Stimulated activated naive CD8-positive, alpha-beta T cell treated with anti-CD3 and anti-CD28 coated beads, Interleukin-15, Interleukin-2, amounts not matched to agents 100 ng/mL and 50 ng/mL, for 24 hours (primary cell): ENCODE measurements around the gene ZNF532.

Source experiments
- H3K27ac Mint-ChIP-seq: one replicate; pipeline ENCODE4 v1.8.0; 2021; ENCODE audit warnings: mild to moderate bottlenecking, mixed read lengths
- H3K27me3 Mint-ChIP-seq: one replicate; pipeline ENCODE4 v1.8.0; 2021; ENCODE audit warnings: mixed read lengths
- H3K36me3 Mint-ChIP-seq: one replicate; pipeline ENCODE4 v1.8.0; 2021; ENCODE audit warnings: low read depth, mixed read lengths
- H3K4me1 Mint-ChIP-seq: one replicate; pipeline ENCODE4 v1.8.0; 2021; ENCODE audit warnings: low read depth, mixed read lengths
- H3K4me3 Mint-ChIP-seq: one replicate; pipeline ENCODE4 v1.8.0; 2021; ENCODE audit warnings: mild to moderate bottlenecking, mixed read lengths
- H3K9me3 Mint-ChIP-seq: one replicate; pipeline ENCODE4 v1.8.0; 2021; ENCODE audit warnings: mixed read lengths

The ZNF532 gene

GRCh38 chr18:58975296-58975695, 110.6 kb downstream of the ZNF532 start:
- Mint-ChIP-seq H3K36me3 (no peaks in the 10 kb centered on the region), H3K4me3 (no peak overlapping the region), H3K4me1 (peaks cover 14% of the 10 kb centered on the region), H3K27me3 (peaks cover 9% of the 10 kb centered on the region), H3K27ac (peak overlapping the region; percentile 75), H3K9me3 (no peaks in the 10 kb centered on the region)

DNA sequence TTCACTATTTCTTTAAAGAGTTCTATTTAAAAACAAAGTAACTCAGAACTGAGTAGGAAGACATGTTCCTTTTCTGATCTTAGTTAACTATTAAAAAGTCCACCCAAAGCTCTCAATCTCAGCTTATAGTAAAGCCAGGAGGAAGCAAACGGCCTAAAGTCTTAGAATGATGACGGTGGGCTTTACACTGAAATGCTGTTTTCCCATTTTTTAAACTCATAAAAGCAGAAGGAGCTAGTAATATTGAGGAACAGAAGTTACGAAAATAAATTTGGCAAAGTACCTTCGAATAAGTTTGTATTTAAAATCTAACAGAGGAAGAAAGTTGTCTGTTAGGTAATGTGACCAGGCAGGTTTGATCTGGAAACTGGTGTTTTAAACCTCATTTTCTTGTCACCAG, 111.1 kb downstream of the ZNF532 start:
- Mint-ChIP-seq H3K36me3 (no peaks in the 10 kb centered on the region), H3K4me1 (peaks cover 14% of the 10 kb centered on the region), H3K4me3 (no peak overlapping the region), H3K27me3 (peaks cover 8% of the 10 kb centered on the region), H3K27ac (no peak overlapping the region), H3K9me3 (no peaks in the 10 kb centered on the region)

GRCh38 chr18:58977223-58977622, 112.5 kb downstream of the ZNF532 start:
- no peaks in the 10 kb centered on the region for H3K36me3 Mint-ChIP-seq
- peaks cover 8% of the 10 kb centered on the region for H3K27me3 Mint-ChIP-seq
- no peaks in the 10 kb centered on the region for H3K9me3 Mint-ChIP-seq
- no peak overlapping the region for H3K27ac Mint-ChIP-seq
- peaks cover 11% of the 10 kb centered on the region for H3K4me1 Mint-ChIP-seq
- H3K4me3 Mint-ChIP-seq, result no peak overlapping the region

- no peaks in the 10 kb centered on the region for H3K9me3 Mint-ChIP-seq
- no peak overlapping the region for H3K27ac Mint-ChIP-seq
- peaks cover 8% of the 10 kb centered on the region for H3K4me1 Mint-ChIP-seq
- no peak overlapping the region for H3K4me3 Mint-ChIP-seq
- H3K36me3 Mint-ChIP-seq, result no peaks in the 10 kb centered on the region
- H3K27me3 Mint-ChIP-seq, result peaks cover 8% of the 10 kb centered on the region
Observed at GRCh38 chr18:58977801-58978200, 113.1 kb downstream of the ZNF532 start.

GRCh38 chr18:58978916-58979315, 114.2 kb downstream of the ZNF532 start:
- Mint-ChIP-seq H3K27ac (no peak overlapping the region), H3K27me3 (peaks cover 8% of the 10 kb centered on the region), H3K4me1 (peaks cover 8% of the 10 kb centered on the region), H3K36me3 (no peaks in the 10 kb centered on the region), H3K4me3 (no peak overlapping the region), H3K9me3 (no peaks in the 10 kb centered on the region)

- Mint-ChIP-seq H3K9me3 (no peaks in the 10 kb centered on the region), H3K4me1 (peaks cover 8% of the 10 kb centered on the region), H3K4me3 (no peak overlapping the region), H3K36me3 (no peaks in the 10 kb centered on the region), H3K27ac (no peak overlapping the region), H3K27me3 (peaks cover 11% of the 10 kb centered on the region)
Observed at GRCh38 chr18:58979615-58980014, 114.9 kb downstream of the ZNF532 start.

DNA sequence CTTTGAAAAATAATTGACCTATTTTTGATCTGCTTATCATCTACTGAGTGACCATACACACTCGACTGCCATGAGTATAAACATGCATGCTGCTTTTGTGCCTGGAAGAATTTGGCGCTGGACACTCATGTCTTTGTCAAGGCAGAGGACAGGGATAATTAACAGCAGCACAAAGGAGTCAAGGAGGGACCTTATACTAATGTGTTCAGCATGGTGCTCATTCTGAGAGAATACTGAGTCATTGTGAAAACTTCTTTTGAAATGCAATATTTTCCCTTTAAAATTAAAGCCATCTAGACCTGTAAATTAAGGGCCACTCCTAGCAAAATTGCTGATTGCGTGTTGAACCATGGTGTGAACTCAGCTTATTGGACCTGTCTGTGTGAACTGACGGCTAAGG, 116.3 kb downstream of the ZNF532 start:
- H3K27ac Mint-ChIP-seq, result no peak overlapping the region
- H3K36me3 Mint-ChIP-seq, result no peaks in the 10 kb centered on the region
- no peaks in the 10 kb centered on the region for H3K9me3 Mint-ChIP-seq
- H3K4me3 Mint-ChIP-seq, result no peak overlapping the region
- H3K4me1 Mint-ChIP-seq, result no peaks in the 10 kb centered on the region
- peaks cover 8% of the 10 kb centered on the region for H3K27me3 Mint-ChIP-seq

- H3K36me3 Mint-ChIP-seq, result no peaks in the 10 kb centered on the region
- H3K27ac Mint-ChIP-seq, result no peak overlapping the region
- H3K4me3 Mint-ChIP-seq, result no peak overlapping the region
- H3K4me1 Mint-ChIP-seq, result no peaks in the 10 kb centered on the region
- no peaks in the 10 kb centered on the region for H3K9me3 Mint-ChIP-seq
- peaks cover 8% of the 10 kb centered on the region for H3K27me3 Mint-ChIP-seq
Observed at GRCh38 chr18:58983260-58984155, 118.8 kb downstream of the ZNF532 start.

- peaks cover 15% of the 10 kb centered on the region for H3K4me1 Mint-ChIP-seq
- H3K36me3 Mint-ChIP-seq, result no peaks in the 10 kb centered on the region
- peaks cover 9% of the 10 kb centered on the region for H3K9me3 Mint-ChIP-seq
- H3K27me3 Mint-ChIP-seq, result peaks cover 22% of the 10 kb centered on the region
- no peak overlapping the region for H3K27ac Mint-ChIP-seq
- no peak overlapping the region for H3K4me3 Mint-ChIP-seq
Observed at GRCh38 chr18:58988600-58988999, 123.9 kb downstream of the ZNF532 start.

DNA sequence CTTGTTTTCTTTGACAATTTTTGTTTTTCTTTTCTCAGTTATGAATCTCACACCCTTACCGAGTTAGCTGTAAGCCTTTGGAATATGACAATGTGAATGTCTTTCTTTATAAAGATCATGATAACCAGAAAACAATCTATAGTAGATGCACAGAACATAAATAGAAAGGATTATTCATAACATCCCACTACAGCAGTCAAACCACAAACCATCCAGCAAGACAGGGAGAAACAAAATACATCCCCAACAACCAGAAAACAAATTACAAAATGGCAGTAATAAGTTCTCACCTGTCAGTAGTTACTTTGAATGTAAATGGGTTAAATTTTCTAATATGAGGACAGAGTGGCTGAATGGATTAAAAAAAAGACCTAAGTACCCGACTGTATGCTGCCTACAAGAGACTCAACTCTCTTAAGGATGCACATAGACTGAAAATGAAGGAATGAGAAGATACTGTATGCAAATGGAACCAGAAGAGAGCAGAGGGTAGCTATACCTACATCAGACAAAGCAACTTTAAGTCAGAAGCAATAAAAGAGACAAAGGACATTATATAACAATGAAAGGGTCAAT, 124.6 kb downstream of the ZNF532 start:
- H3K27ac Mint-ChIP-seq, result no peak overlapping the region
- H3K9me3 Mint-ChIP-seq, result peaks cover 9% of the 10 kb centered on the region
- no peaks in the 10 kb centered on the region for H3K36me3 Mint-ChIP-seq
- peaks cover 18% of the 10 kb centered on the region for H3K27me3 Mint-ChIP-seq
- peaks cover 17% of the 10 kb centered on the region for H3K4me1 Mint-ChIP-seq
- no peak overlapping the region for H3K4me3 Mint-ChIP-seq

DNA sequence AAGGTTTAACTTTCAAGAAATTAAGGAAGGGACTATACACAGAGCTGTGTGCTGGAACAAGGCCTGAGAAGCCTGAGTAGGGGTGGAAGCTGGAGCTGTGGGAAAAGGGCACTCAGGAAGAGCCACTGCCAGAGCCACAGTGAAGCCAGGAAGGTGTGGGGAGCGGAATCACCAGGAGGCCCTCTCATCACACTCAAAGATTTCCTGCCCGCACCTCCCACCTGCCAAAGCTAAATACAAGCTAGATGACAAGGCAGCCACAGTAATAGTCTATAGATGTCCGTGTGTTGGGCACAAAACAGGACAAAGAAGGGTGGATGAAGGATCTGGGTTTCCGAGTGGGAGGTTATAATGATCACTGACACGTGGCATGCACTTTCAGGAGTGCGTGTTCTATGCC, 126.0 kb downstream of the ZNF532 start:
- Mint-ChIP-seq H3K9me3 (peaks cover 9% of the 10 kb centered on the region), H3K36me3 (no peaks in the 10 kb centered on the region), H3K27me3 (peaks cover 22% of the 10 kb centered on the region), H3K27ac (no peak overlapping the region), H3K4me3 (no peak overlapping the region), H3K4me1 (peaks cover 17% of the 10 kb centered on the region)

DNA sequence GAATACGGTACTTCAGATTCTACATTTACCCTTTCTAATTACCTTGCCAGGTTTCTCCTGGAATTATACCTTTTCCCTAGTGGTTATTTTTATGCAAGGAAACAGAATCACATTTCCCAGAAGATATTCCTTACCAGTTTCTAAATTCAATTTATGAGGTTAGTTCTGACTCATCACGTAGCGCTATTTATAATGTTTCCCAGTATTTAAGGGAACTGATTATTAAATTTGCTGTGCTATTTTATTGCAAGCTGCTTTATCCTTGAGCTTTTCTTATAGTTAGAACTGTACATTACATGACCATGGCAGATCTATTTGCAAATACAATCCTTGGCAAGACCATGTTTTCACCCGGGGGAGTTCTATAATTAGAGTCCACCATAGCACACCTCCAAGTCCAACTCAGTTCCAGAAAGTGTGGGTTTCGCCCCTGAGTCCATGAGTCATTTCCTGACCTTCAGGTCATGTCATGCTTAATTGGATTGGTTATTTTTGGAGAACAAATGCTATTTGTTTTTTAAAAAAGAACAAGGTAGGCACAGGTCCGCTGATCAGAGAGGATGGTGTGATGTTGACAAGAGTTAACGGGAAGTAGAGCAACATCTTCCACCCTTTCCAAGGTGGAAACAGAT, 126.6 kb downstream of the ZNF532 start:
- Mint-ChIP-seq H3K27ac (no peak overlapping the region), H3K4me1 (peaks cover 17% of the 10 kb centered on the region), H3K9me3 (peaks cover 9% of the 10 kb centered on the region), H3K36me3 (no peaks in the 10 kb centered on the region), H3K27me3 (peaks cover 26% of the 10 kb centered on the region), H3K4me3 (no peak overlapping the region)

DNA sequence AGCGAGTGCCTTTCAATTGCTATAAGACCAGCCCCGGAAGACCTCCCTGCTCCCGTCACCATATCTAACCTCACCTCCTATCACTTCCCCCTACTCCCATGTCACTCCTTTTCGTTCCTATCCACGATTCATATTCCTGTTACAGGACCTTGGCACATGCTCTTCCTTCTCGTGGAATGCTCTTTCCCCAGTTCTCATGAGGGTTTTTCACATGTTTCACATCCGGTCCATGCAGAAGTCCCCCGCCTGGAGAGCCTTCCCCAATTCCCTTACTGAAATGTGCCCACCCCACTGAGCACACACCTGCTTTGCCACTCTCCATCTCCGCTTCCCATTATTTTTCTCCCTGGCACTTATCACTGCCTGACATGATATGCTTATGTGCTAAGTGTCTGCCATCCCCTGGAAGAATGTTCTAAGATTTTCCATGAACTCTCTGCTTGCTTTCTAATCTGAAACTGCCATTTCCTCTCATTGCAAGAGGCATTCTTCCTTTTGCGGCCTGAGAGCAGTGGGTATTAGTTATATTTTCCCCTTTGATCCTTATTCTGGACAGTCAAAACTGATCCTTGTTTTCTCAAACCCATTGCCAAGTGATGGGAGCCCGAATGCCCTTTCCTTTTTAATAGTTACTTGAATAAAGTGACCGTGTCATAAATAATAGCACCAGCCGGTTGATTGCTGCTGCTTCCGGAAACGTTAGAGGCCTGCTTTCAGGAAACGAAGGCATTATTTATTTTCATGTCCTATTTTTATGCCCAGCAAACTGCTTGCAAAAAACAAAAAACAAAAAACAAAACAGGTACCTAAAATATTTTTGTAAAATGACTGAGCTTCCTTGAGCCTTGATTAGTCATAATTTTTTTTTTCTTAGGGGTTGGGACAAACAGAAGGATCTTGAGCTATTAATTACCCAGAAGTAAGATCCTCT, 127.9 kb downstream of the ZNF532 start:
- H3K4me1 Mint-ChIP-seq, result peaks cover 17% of the 10 kb centered on the region
- no peak overlapping the region for H3K27ac Mint-ChIP-seq
- peaks cover 31% of the 10 kb centered on the region for H3K27me3 Mint-ChIP-seq
- peaks cover 9% of the 10 kb centered on the region for H3K9me3 Mint-ChIP-seq
- no peak overlapping the region for H3K4me3 Mint-ChIP-seq
- no peaks in the 10 kb centered on the region for H3K36me3 Mint-ChIP-seq

- no peak overlapping the region for H3K27ac Mint-ChIP-seq
- H3K9me3 Mint-ChIP-seq, result peaks cover 9% of the 10 kb centered on the region
- no peak overlapping the region for H3K4me3 Mint-ChIP-seq
- H3K4me1 Mint-ChIP-seq, result peaks cover 17% of the 10 kb centered on the region
- peaks cover 31% of the 10 kb centered on the region for H3K27me3 Mint-ChIP-seq
- H3K36me3 Mint-ChIP-seq, result no peaks in the 10 kb centered on the region
Observed at GRCh38 chr18:58993260-58993659, 128.6 kb downstream of the ZNF532 start.
